Measurements from ENCODE around the gene IRAK2. TPM values are rescaled to one million over a fixed set of nuclear protein-coding genes. Genes with fewer than 3 reads are reported as not detected.
"Not testable (repeated sequence)": the region's sequence is repeated elsewhere in the genome, so short reads cannot be mapped to it uniquely, and the experiment has no call there.

The IRAK2 gene
- total RNA-seq, 2 donors from 2014 or later = 1.0 to 2.6 TPM

GRCh38 chr3:10155123-10155472 is 9.6 kb upstream of the IRAK2 start:
- peaks cover 2% of the 10 kb centered on the region for H3K36me3 ChIP-seq
- no peaks in the 10 kb centered on the region for H3K4me1 ChIP-seq
- intact Hi-C loops (cut with DNase I) = no loop called here
- no peak overlapping the region for H3K27ac ChIP-seq
- H3K4me3 ChIP-seq = no peak overlapping the region
- no peaks in the 10 kb centered on the region for H3K27me3 ChIP-seq
- no peaks in the 10 kb centered on the region for H3K9me3 ChIP-seq
- DNase-seq = no peak
- no peak overlapping the region for H3K9ac ChIP-seq (ENCODE audit: low read depth in 2 of 2, low read length in 2 of 2)
- no peak for TF ChIP-seq CTCF (IDR thresholded peaks at IDR 0.05)

GRCh38 chr3:10155658-10156057 is 9.1 kb upstream of the IRAK2 start:
- DNase-seq = no peak
- intact Hi-C loops (cut with DNase I) = no loop called here
- TF ChIP-seq CTCF (IDR thresholded peaks at IDR 0.05) = no peak
- no peaks in the 10 kb centered on the region for H3K9me3 ChIP-seq
- no peak overlapping the region for H3K4me3 ChIP-seq
- H3K27me3 ChIP-seq = no peaks in the 10 kb centered on the region
- no peak overlapping the region for H3K9ac ChIP-seq (ENCODE audit: low read depth in 2 of 2, low read length in 2 of 2)
- H3K27ac ChIP-seq = no peak overlapping the region
- no peaks in the 10 kb centered on the region for H3K36me3 ChIP-seq
- H3K4me1 ChIP-seq = no peaks in the 10 kb centered on the region

GRCh38 chr3:10157031-10157430 is 7.7 kb upstream of the IRAK2 start:
- intact Hi-C loops (cut with DNase I) = no loop called here
- H3K27ac ChIP-seq = no peak overlapping the region
- no peaks in the 10 kb centered on the region for H3K36me3 ChIP-seq
- no peaks in the 10 kb centered on the region for H3K4me1 ChIP-seq
- H3K9ac ChIP-seq (ENCODE audit: low read depth in 2 of 2, low read length in 2 of 2) = no peak overlapping the region
- H3K9me3 ChIP-seq = no peaks in the 10 kb centered on the region
- TF ChIP-seq CTCF (IDR thresholded peaks at IDR 0.05) = no peak
- DNase-seq = no peak
- H3K4me3 ChIP-seq = no peak overlapping the region
- no peaks in the 10 kb centered on the region for H3K27me3 ChIP-seq

GRCh38 chr3:10158555-10158954 is 6.2 kb upstream of the IRAK2 start:
- H3K27ac ChIP-seq; H3K4me1 ChIP-seq; DNase-seq; H3K9ac ChIP-seq (ENCODE audit: low read depth in 2 of 2, low read length in 2 of 2); H3K9me3 ChIP-seq; H3K36me3 ChIP-seq; intact Hi-C loops (cut with DNase I); H3K4me3 ChIP-seq; H3K27me3 ChIP-seq: not testable (repeated sequence)

GRCh38 chr3:10160346-10160745 is 4.4 kb upstream of the IRAK2 start:
- H3K36me3 ChIP-seq = no peaks in the 10 kb centered on the region
- TF ChIP-seq CTCF (IDR thresholded peaks at IDR 0.05) = no peak
- DNase-seq = no peak
- H3K4me1 ChIP-seq = no peaks in the 10 kb centered on the region
- no peaks in the 10 kb centered on the region for H3K27me3 ChIP-seq
- no peak overlapping the region for H3K27ac ChIP-seq
- H3K9ac ChIP-seq (ENCODE audit: low read depth in 2 of 2, low read length in 2 of 2) = no peak overlapping the region
- intact Hi-C loops (cut with DNase I) = no loop called here
- H3K4me3 ChIP-seq = no peak overlapping the region
- H3K9me3 ChIP-seq = no peaks in the 10 kb centered on the region

- no peak overlapping the region for H3K27ac ChIP-seq
- TF ChIP-seq CTCF (IDR thresholded peaks at IDR 0.05) = no peak
- no peaks in the 10 kb centered on the region for H3K4me1 ChIP-seq
- H3K27me3 ChIP-seq = no peaks in the 10 kb centered on the region
- DNase-seq = no peak
- no peaks in the 10 kb centered on the region for H3K9me3 ChIP-seq
- no peak overlapping the region for H3K9ac ChIP-seq (ENCODE audit: low read depth in 2 of 2, low read length in 2 of 2)
- H3K36me3 ChIP-seq = no peaks in the 10 kb centered on the region
- intact Hi-C loops (cut with DNase I) = no loop called here
- H3K4me3 ChIP-seq = no peak overlapping the region
These were observed 3.8 kb upstream of the IRAK2 start for GRCh38 chr3:10160925-10161324.
